GM12878 (cell line): ENCODE measurements around the gene RENBP. TPM values are rescaled to one million over a fixed set of nuclear protein-coding genes. Genes with fewer than 3 reads are reported as not detected.

Source experiments
- ATAC-seq: fragments of 200-7000 bp; cut with Tn5 transposase; 3 replicates; pipeline ENCODE4 v1.9.1; 2020; ENCODE audit warnings: mild to moderate bottlenecking, moderate library complexity
- BruUV-seq: library from RNA; stranded (reverse); fragments of 400-500 nt; replicated peaks from 2 replicates; lab custom pipeline; 2021; lab: Mats Ljungman, UMichigan
- CTCF ChIA-PET: fragments of 300-600 bp; sonication (Branson Sonifier 250); formaldehyde crosslinking; extraction: SDS; loops from one replicate; lab custom pipeline; 2021; ENCODE audit warnings: inconsistent platforms; lab: Yijun Ruan, JAX
- POLR2A ChIA-PET: fragments of 350-600 bp; formaldehyde crosslinking; extraction: SDS; loops from one replicate; lab custom pipeline; 2021; ENCODE audit warnings: inconsistent platforms; lab: Charles Lee
- RAD21 ChIA-PET: fragments of 300-600 bp; sonication (Branson Sonifier 250); formaldehyde crosslinking; loops from one replicate; lab custom pipeline; 2023; ENCODE audit warnings: antibody characterized with exemption; ENCODE audit not compliant: unreplicated experiment; lab: Charles Lee
- SMC1A ChIA-PET: fragments of 300-600 bp; sonication (Branson Sonifier 250); formaldehyde crosslinking; loops from one replicate; lab custom pipeline; 2023; ENCODE audit not compliant: unreplicated experiment, uncharacterized antibody; lab: Charles Lee
- DNase-seq: peaks from one replicate; pipeline ENCODE4 v3.0.0-alpha.2; 2011; ENCODE audit warnings: low read depth, low spot score
- FAIRE-seq: peaks from 3 replicates; lab custom pipeline; 2011; peaks lifted over from hg19 to GRCh38; lab: Jason Lieb, UNC
- H2AFZ ChIP-seq: 2 replicates; pipeline ENCODE4 v1.6.0; 2011; ENCODE audit warnings: low read depth, low read length, control low read depth; ENCODE audit not compliant: control insufficient read depth
- H3K27ac ChIP-seq: 2 replicates; pipeline ENCODE4 v1.5.1; 2011; ENCODE audit warnings: control low read depth; ENCODE audit not compliant: control insufficient read depth, insufficient read depth
- H3K27me3 ChIP-seq, 2 experiments: replicated peaks in 1 of 2; 2 replicates each; pipeline versions ENCODE4 v1.6.0 to v1.6.1; 2011; ENCODE audit warnings: low read length in 1 of 2; ENCODE audit not compliant: control insufficient read depth in 2 of 2, insufficient read depth in 2 of 2
- H3K36me3 ChIP-seq, 2 experiments: 2 replicates each; pipeline ENCODE4 v1.5.1; 2011; ENCODE audit warnings: low read length in 1 of 2; ENCODE audit not compliant: control insufficient read depth in 2 of 2, insufficient read depth in 2 of 2
- H3K4me1 ChIP-seq: 2 replicates; pipeline ENCODE4 v1.6.1; 2011; ENCODE audit warnings: mild to moderate bottlenecking, low read length, moderate library complexity, mixed read lengths; ENCODE audit not compliant: control insufficient read depth, insufficient read depth
- H3K4me2 ChIP-seq: 2 replicates; pipeline ENCODE4 v1.6.0; 2011; ENCODE audit warnings: control low read depth; ENCODE audit not compliant: control insufficient read depth, insufficient read depth
- H3K4me3 ChIP-seq: fragments of 200-600 bp; sonication (generic); 2 replicates; pipeline ENCODE4 v1.5.1; 2016
- H3K79me2 ChIP-seq: 2 replicates; pipeline ENCODE4 v1.6.0; 2011; ENCODE audit warnings: low read length; ENCODE audit not compliant: control insufficient read depth, insufficient read depth
- H3K9ac ChIP-seq: 2 replicates; pipeline ENCODE4 v1.8.0; 2011; ENCODE audit warnings: low read length, control low read depth, mixed read lengths; ENCODE audit not compliant: control insufficient read depth, insufficient read depth
- H3K9me3 ChIP-seq: replicated peaks from 3 replicates; pipeline ENCODE4 v1.5.1; 2011; ENCODE audit warnings: mild to moderate bottlenecking, low read length; ENCODE audit not compliant: control insufficient read depth, insufficient read depth
- H4K20me1 ChIP-seq: 2 replicates; pipeline ENCODE4 v1.6.0; 2011; ENCODE audit not compliant: control insufficient read depth, insufficient read depth
- BRCA1 ChIP-seq: IDR thresholded peaks from 2 replicates; pipeline ENCODE4 v1.6.1; 2011; ENCODE audit warnings: low read depth, low read length, improper control_type of control experiment
- GABPA ChIP-seq: IDR thresholded peaks from 2 replicates; pipeline ENCODE4 v1.6.1; 2014; ENCODE audit warnings: antibody characterized with exemption, low read depth, mild to moderate bottlenecking, inconsistent platforms
- HCFC1 ChIP-seq: fragments of 150-350 bp; IDR thresholded peaks from 2 replicates; pipeline ENCODE4 v1.6.1; 2014; ENCODE audit warnings: low read length
- JUNB ChIP-seq: IDR thresholded peaks from 2 replicates; pipeline ENCODE4 v1.6.1; 2016; ENCODE audit warnings: antibody characterized with exemption, mild to moderate bottlenecking
- NR2C1 ChIP-seq: fragments of 450-650 bp; IDR thresholded peaks from 2 replicates; pipeline ENCODE4 v1.6.1; 2017; ENCODE audit warnings: antibody characterized with exemption, mild to moderate bottlenecking, moderate library complexity
- RB1 ChIP-seq: fragments of 450-650 bp; formaldehyde crosslinking; IDR thresholded peaks from 2 replicates; pipeline ENCODE4 v1.6.1; 2017; ENCODE audit warnings: mild to moderate bottlenecking, borderline replicate concordance
- SIX5 ChIP-seq: IDR thresholded peaks from 2 replicates; pipeline ENCODE4 v1.6.1; 2011; ENCODE audit warnings: mild to moderate bottlenecking, low read depth, low read length, moderate library complexity; ENCODE audit not compliant: severe bottlenecking
- STAT1 ChIP-seq: fragments of 450-650 bp; conservative IDR thresholded peaks from 2 replicates; pipeline ENCODE4 v1.6.1; 2014; ENCODE audit warnings: antibody characterized with exemption, mild to moderate bottlenecking
- ZNF687 ChIP-seq: fragments of 450-650 bp; IDR thresholded peaks from 2 replicates; pipeline ENCODE4 v1.6.1; 2017; ENCODE audit warnings: mild to moderate bottlenecking, moderate library complexity
- WGBS: methylation state at CpG from one replicate; pipeline ENCODE4 v1.1.6; 2016; ENCODE audit warnings: low lambda C conversion rate; ENCODE audit not compliant: insufficient replicate concordance, insufficient coverage; ENCODE audit errors: missing lambda C conversion rate; 5-methylcytosine and 5-hydroxymethylcytosine counted together
- in situ Hi-C: fragments of 300-500 bp; cut with MboI; formaldehyde crosslinking; loops from 9 replicates; pipeline ENCODE4 v1.14.3; 2018; ENCODE audit warnings: mixed read lengths
- intact Hi-C: fragments of 100-400 bp; cut with micrococcal nuclease; formaldehyde crosslinking; loops from one replicate; pipeline ENCODE4 v1.14.2; 2022; ENCODE audit not compliant: unreplicated experiment
- polyA plus RNA-seq, 11 experiments: library from polyadenylated mRNA; depleted of rRNA in 4 of 11; unstranded in 6 of 11; stranded (reverse) in 5 of 11; fragments of >200 nt; fragmentation: Nextera tagmentation in 4 of 11; fragmentation: Illumina TruSeq in 1 of 11; extraction: Ambion mirVana in 4 of 11; extraction: Trizol in 1 of 11; gene quantifications; 1 replicate in 1 of 11; 2 replicates in 10 of 11; pipeline versions ENCODE4 v1.2.1 to v1.2.3, GENCODE V29; 2011 to 2016; ENCODE audit warnings: inconsistent platforms in 2 of 11, missing spikeins in 2 of 11, low read depth in 1 of 11
- total RNA-seq, 4 experiments: library from RNA; depleted of rRNA in 3 of 4; stranded (reverse); fragments of >200 nt in 3 of 4; fragmentation: Illumina TruSeq in 1 of 4; extraction: Trizol in 1 of 4; gene quantifications; 2 replicates each; pipeline versions ENCODE4 v1.2.1 to v1.2.3, GENCODE V29; 2013 to 2021
- TF ChIP-seq, protein P1 (sequence below): fragments of 450-650 bp; IDR thresholded peaks from 2 replicates; pipeline ENCODE4 v1.6.1; 2016; ENCODE audit warnings: mild to moderate bottlenecking

The RENBP gene
- total and polyA plus RNA-seq, 10 of the 15 experiments (the other 5 are each of a cell fraction or from before 2014, with no cell fraction given), result 0.36 to 4.9 (median 1.8) TPM; not detected in 3

GRCh38 chrX:153926858-153927671 is 17.4 kb downstream of the RENBP start (continued):
- peak; percentile 71; the same call in 1 of the 2 replicates for TF ChIP-seq GABPA
- TF ChIP-seq NR2C1, result no peak
- no peak for TF ChIP-seq HCFC1
- TF ChIP-seq STAT1, result no peak
- TF ChIP-seq SIX5, result no peak
- no peak for TF ChIP-seq BRCA1
- no peak; the same call in 1 of the 2 replicates for TF ChIP-seq JUNB
- TF ChIP-seq RB1, result no peak

DNA sequence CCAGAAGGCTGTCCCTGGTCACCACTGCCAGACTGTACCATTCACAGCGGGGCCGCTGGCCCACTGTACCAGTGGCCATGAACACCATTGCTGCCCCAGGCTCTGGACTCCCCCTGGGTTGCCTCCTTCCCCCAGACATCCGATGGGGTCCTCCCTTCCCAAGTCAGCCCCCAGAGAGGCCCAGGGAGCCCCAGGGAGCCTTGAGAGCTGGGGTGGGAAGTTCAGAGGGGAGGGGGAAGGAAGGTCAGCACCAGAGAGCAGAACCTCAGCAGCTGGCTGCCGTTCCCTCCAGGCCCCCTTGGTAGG is 17.9 kb downstream of the RENBP start:
- Histone ChIP-seq H3K27me3 (no peaks in the 10 kb centered on the region), H4K20me1 (no peaks in the 10 kb centered on the region), H3K27ac (peak overlapping the region; percentile 98), H3K36me3 (peaks cover 0 to 2% of the 10 kb centered on the region in 2 experiments; a peak in 3 of 4 replicates), H3K79me2 (peaks cover 39% of the 10 kb centered on the region), H3K9me3 (no peaks in the 10 kb centered on the region; the same call in 2 of the 3 replicates), H3K4me1 (peaks cover 9% of the 10 kb centered on the region; the same call in 1 of the 2 replicates), H3K9ac (peak overlapping the region; percentile 97), H3K4me3 (peak overlapping the region; percentile 74), H3K4me2 (peak overlapping the region; percentile 93; the same call in 1 of the 2 replicates), H2AFZ (peak overlapping the region; percentile 17; the same call in 1 of the 2 replicates)
- no TSS peak for BruUV-seq
- no peak for DNase-seq
- no peak for FAIRE-seq
- peak; percentile 1 for ATAC-seq
- WGBS, result 0% methylated on average over 3 of the region's 4 CpGs
- POLR2A ChIA-PET, result interaction anchor here (0.8 to 5.8 kb wide), 11 partner anchors 8 to 200 kb away, joined by 3 to 68 read pairs (median 4); partner anchors contain the start of genes HCFC1, NAA10 and TMEM187
- SMC1A ChIA-PET, result interaction anchor here (0.7 to 5.5 kb wide), 4 partner anchors 21 to 132 kb away, joined by 3 to 61 read pairs (median 12); partner anchors contain the start of genes IDH3G and SSR4
- intact Hi-C loops (loop anchor here (2.0 to 5.0 kb wide), 4 partner anchors 44 to 446 kb away; partner anchors contain the start of genes ABCD1, BCAP31, FLNA and HCFC1), in situ Hi-C loops (loop anchor here (10.0 kb wide), 1 partner anchor 58 kb away; no protein-coding TSS in a partner anchor)
- RAD21 ChIA-PET, result interaction anchor here (1.1 to 6.2 kb wide), 4 partner anchors 9 to 81 kb away, joined by 3 to 48 read pairs (median 10); partner anchors contain the start of genes HCFC1 and NAA10
- CTCF ChIA-PET, result interaction anchor here (0.6 to 8.7 kb wide), 7 partner anchors 21 to 136 kb away, joined by 3 to 172 read pairs (median 3); partner anchors contain the start of gene RENBP
- no peak for TF ChIP-seq ZNF687
- TF ChIP-seq, protein P1, sequence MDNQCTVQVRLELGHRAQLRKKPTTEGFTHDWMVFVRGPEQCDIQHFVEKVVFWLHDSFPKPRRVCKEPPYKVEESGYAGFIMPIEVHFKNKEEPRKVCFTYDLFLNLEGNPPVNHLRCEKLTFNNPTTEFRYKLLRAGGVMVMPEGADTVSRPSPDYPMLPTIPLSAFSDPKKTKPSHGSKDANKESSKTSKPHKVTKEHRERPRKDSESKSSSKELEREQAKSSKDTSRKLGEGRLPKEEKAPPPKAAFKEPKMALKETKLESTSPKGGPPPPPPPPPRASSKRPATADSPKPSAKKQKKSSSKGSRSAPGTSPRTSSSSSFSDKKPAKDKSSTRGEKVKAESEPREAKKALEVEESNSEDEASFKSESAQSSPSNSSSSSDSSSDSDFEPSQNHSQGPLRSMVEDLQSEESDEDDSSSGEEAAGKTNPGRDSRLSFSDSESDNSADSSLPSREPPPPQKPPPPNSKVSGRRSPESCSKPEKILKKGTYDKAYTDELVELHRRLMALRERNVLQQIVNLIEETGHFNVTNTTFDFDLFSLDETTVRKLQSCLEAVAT, result peak; percentile 51; the same call in 1 of the 2 replicates
